HK-2 (cell line): ENCODE measurements around the gene RHOB.
"Not testable (repeated sequence)": the region's sequence is repeated elsewhere in the genome, so short reads cannot be mapped to it uniquely, and the experiment has no call there.

Experiments
- DNase-seq: peaks from one replicate; pipeline ENCODE4 v3.0.0-alpha.2; 2018; ENCODE audit not compliant: unreplicated experiment

RHOB gene

DNA sequence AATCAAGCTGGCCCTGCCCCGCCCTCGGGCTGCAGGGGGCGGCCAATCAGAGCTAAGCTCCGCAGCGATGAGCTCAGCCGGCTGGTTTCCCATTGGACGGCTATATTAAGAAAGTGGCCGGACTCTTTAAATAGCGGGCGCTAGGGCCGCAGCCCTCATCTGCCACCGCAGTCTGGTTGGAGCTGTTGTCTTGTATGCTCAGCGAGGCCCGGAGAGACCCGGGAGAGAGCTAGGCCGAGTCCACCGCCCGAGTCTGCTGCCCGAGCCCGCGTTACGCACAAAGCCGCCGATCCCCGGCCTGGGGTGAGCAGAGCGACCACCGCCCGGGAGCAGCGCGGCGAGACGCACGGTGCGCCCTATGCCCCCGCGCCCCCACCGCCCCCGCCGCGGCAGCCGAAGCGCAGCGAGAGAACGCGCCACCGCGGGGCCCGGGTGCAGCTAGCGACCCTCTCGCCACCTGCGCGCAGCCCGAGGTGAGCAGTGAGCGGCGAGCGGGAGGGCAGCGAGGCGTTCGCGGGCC, at the start of gene RHOB:
RHOB (plus strand) TSS at position 158 of the 520 bp plus-strand sequence. CDS start 392 bp downstream, outside the sequence.
- DNase-seq, result peak; percentile 97

DNA sequence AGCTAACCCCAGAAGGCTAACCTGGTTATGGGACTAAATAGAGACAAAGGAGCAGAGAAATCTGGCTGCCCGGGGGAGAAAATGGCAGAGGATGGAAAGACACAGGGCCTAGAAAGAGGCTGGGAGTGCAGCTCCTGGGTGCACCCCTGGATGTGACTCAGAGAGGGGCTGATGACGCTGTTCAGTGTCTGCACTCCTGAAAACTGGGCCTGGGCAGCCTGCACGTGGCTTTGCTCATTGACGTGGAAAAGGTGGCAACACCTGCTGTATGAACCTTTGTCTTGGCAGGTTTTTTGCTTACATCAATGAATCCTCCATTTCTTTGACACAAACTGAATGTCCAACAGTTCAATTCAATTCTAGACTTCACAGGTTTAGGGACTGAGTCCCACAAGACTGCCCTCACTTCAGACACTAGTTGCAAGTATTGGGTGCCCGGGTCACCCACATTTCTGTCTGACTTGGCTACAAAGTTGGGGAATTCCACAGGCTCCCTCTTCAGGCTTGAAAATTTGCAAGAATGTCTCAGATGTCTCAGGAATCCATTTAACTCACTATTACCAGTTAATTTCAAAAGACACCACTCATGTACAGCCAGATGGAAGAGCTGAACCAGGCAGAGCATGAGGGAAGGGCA, 48.9 kb upstream of the RHOB start:
- DNase-seq, result no peak

DNA sequence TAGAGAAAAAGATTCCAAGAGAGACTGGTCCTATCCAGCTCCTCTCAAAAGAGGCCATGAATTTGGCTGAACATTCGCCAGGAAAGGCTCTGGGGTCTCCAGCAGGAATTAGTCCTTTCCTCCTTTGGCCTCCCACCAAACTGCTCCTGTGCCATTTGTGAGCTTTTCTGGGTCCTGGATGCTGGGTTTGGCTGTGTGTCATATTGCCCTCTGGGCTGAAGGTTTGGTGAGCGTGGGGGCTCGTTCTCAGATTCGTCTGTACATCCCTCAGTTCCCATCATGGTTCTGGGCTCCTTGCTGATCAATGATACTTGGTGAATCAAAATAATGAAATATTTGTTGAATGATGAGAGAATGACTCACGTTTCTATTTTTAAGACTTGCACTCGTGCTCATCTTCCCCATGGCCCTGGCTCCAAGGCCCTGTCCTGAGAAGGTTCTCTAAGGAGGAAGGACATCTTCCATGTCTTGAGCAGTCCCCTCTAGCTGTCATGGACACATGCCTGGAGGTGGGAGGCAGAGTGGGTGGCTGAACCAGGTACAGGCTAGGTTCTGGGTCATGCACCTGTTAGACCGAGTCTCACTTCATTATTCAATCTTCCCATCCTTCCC, 47.8 kb upstream of the RHOB start:
- no peak for DNase-seq

DNA sequence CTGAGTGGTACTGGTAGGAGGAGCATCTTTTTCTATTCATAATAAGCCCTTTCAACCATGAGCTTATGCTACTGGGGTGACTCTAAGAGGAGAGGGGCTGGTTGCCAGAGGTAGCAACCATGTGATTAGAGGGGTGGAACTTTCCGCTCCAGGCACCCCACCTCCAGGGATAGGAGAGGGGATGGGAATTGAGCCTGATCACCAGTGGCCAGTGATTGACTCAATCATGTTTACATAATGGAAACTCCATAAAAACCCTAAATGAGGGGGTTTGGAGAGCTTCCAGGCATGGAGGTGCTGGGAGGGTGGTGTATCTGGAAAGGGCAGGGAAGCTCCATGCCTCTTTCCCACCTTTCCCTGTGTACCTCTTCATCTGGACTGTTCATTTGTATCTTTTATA, 46.6 kb upstream of the RHOB start:
- DNase-seq, result no peak

DNA sequence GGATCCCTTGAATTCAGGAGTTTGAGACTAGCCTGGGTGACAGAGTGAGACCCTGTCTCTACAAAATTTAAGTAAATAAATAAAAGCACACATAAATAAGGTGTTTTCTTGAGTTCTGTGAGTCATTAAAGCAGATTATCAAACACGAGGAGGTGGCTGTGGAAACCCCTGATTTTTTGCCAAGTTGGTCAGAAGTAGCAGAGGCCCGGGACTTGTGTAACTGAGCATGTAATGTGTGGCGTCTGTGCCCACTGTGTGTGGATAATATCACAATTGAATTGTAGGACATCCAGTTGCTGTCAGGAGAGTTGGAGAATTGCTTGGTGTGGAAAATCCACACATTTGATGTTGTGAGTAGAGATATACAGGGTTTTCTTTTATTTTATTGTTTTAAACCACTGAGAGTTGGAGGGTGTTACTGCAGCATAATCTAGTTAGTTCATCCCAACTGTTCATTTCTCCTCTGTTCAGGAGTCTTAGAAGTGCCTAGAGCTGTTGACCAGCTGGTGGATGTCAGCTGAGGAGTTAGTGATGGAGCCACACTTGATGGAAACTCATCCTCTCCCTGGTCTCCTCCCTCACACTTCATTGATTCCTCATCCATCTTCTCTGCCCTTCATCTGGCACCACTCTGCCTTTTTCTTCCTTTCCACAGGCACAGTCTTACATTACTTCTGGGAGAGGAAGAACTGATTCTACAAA, 45.9 kb upstream of the RHOB start:
- DNase-seq, result no peak

DNA sequence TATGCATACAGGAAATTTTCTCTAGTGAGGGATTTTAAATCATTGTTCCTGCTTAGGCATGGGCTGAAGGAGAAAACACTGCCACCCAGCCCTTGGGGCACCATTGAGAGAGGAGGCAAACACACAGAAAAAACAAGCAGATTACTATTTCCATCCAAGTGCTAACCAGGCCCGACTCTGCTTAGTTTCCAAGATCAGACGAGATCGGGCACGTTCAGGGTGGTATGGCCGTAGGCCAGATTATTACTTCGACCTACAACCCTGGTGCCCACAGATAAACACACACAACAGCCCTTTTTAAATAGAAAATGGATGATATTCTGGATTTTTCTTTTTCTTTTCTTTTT, 45.4 kb upstream of the RHOB start:
- no peak for DNase-seq

DNA sequence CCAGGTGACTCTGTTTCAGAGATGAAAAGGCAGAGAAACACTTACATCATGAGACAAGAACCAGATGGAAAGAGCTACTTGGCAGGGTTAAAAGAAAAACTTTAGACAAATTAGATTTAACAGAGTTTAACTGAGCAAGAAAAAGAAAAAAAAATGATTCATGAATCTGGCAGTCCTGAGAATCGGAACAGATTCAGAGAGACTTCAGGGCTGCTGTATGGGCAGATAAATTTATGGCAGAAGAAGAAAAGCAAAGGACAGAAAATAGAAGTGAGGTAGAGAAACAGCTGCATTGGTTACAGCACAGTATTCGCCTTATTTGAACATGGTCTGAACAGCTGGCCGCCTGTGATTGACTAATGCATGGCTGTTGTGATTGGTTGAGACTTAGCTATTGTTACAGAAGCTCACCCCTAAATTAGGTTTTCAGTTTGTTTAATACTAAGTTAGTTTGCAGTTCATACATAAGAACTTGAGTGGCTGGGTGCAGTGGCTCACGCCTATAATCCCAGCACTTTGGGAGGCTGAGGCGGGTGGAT, 43.0 kb upstream of the RHOB start:
- DNase-seq, result no peak

DNA sequence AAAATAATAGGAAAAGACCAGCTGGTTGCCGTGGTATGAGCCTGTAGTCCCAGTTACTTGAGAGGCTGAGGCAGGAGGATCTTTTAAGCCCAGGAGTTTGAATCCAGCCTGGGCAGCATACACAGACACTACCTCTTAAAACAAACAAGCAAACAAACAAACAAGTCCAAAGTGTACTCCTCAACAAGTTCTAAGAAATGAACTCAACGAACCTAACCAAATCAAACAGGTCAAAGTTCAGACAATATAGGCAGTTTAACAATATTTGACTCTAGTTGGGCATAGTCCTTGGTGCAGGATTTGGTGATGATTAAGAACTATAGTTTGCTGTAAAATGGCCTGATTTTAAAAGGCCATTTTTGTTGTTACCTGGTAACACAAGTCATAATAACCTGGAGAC, 41.9 kb upstream of the RHOB start:
- DNase-seq, result no peak

DNA sequence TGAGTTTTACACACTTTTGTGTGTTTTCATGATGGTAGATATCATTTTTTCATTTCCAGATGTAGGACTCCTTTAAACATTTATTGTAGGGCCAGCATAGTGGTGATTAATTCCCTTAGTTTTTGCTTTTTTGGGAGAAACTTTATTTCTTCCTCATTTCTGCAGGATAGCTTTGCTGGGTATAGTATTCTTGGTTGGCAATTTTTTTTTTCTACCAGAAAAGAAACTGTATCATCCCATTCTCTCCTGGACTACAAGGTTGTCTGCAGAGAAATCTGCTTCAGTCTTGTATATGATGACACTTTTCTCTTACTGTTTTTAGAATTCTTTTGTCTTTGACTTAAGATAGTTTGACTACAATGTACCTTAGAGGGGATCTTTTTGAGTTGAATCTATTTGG, 37.8 kb upstream of the RHOB start:
- DNase-seq, result no peak

DNA sequence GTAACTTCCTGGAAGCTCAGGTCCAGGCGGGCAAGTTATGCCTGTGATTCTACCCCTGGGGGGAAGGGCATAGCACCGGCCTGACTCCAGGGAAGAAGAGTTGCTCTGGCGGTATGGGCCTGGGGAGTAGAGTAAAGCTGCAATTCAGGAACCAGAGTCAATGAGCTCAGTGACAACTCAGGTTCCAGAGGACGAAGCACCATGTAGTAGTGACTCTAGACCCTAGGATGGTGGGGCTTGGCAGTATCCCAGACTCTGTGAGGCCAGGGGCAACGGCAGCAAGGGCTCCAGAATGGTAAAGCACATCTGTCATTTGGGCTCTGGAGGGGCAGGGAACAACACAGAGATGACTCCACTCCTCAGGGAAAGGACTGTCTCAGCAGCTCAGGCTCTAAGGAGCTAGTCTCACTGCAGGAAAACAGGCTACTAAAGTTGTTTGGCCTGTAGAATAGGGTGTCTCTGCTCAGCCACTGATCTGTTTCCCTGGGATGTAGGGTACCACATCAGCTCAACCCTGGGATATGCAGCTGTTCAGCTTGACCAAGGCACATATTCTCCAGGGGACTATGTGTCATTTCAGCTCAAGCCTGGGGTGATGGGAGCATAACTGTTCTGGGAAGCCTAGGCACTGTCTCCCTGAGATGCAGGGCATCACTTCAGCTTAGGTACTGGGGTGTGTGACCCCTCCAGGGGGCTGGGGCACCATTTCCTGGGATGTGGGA, 36.2 kb upstream of the RHOB start:
- DNase-seq, result no peak

DNA sequence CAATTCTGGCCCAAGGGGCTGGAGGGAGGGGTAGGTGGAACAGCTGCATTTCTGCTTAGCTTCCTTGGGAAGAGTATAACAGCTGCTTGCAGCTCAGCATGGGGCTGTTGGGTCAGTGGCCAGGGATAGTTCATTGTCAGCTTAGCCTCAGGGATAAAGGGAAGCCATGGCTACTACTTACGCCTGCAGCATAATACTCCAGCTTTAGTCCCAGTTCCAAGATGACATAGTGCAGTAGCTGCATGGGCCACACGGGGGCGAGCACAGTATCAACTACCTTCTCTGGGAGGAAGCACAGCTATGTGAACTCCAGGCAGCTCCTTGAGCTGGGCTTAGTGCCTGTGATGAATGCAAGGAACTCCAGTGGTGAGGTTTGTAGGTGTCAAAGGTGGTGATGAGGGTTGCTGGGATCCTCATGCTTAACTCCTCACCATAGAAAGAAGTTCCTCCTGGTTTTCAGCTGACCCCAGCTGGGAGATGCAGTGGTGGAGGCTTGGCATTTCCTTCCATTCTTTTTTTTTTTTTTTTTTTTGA, 35.4 kb upstream of the RHOB start:
- DNase-seq, result peak; percentile 63

DNA sequence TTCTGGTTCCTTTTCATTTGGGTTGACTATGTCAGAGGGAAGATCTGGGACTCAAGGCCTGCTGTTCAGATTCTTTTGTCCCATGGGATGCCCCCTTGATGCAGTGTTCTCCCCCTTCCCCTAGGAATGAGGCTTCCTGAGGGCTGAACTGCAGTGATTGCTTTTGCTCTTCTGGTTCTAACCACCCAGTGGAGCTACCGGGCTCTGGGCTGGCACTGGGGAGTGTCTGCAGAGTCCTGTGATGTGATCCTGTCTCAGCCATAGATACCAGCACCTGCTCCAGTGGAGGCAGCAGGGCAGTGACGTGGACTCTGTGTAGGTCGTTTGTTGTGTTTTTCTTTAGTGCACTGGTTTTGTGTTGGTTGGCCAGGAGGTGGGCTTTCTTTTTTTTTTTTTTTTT, 32.1 kb upstream of the RHOB start:
- DNase-seq, result no peak

DNA sequence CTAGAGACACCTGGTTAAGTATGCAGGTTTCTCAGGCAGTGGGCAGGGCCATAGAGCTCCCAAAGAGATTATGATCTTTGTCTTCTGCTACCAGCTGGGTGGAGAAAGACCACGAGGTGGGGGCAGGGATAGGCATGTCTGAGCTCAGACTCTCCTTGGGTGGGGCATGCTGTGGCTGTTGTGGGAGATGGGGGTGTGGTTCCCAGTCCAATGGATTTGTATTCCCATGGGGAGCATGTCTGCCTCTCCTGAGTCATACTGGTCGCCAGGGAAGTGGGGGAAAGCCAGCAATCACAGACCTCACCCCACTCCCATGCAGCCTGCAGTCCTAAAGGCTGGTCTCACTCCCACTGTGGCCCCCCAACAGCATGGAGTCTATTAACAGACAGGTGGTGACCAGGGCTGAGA, 31.4 kb upstream of the RHOB start:
- DNase-seq, result no peak

DNA sequence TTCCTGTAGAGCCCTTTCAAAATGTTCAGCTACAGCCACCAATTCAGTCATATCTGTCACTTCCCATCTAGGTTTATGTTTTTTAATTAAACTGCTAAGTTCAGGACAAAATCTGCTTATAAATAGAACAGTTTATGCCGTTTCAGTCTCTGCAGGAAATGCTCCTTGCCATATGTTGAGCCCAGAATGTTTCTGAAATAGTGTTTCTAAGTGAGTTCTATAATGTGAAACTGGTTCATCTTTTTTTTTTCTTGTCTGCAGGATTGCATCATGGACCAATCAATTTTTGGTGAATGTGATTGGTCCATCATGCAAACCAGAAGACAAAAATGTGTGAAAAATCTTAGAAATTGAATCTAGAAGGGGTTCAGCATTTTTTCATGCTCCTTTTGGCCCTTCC, 30.2 kb upstream of the RHOB start:
- DNase-seq, result no peak

DNA sequence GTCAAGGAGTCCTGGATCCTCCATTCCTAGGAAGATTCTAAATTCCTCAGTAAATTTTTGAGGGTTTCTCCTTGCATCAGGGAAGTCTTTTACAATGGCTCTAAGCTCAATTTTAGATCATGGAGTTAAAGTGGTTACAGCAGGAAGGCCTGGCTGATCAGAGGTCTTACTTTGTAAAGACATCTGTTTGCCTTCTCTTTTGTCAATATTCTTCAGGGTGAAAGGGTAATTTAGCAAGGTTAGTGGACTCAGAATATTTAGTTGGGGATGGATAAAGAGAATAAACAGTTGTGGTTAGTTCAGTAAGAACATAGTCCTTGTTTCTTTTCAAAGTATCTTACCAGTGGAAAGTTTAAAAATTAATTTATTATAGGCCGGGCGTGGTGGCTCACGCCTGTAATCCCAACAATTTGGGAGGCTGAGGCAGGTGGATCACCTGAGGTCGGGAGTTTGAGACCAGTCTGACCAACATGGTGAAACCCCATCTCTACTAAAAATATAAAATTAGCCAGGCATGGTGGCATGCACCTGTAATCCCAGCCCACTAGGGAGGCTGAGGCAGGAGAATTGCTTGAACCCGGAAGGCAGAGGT, 29.5 kb upstream of the RHOB start:
- DNase-seq, result not testable (repeated sequence)

DNA sequence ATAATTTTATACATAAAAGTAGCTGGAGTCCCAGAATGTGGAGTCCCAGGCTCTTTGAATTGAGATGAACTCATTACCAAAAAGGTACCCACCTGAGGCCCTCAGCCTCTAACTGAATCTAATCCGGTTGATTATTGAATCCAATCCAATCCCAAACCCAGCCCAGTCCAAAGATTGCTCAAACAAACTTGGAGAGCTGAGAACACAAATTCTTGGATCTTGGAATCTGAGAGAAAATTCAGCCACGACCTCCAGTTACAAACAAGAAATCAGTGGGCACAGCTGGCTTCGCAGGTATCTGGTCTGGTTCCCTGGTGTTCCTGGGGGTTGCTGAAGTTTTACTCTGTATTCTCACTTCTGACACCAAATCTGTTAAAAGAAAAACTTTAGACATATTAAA, 28.4 kb upstream of the RHOB start:
- DNase-seq, result no peak

DNA sequence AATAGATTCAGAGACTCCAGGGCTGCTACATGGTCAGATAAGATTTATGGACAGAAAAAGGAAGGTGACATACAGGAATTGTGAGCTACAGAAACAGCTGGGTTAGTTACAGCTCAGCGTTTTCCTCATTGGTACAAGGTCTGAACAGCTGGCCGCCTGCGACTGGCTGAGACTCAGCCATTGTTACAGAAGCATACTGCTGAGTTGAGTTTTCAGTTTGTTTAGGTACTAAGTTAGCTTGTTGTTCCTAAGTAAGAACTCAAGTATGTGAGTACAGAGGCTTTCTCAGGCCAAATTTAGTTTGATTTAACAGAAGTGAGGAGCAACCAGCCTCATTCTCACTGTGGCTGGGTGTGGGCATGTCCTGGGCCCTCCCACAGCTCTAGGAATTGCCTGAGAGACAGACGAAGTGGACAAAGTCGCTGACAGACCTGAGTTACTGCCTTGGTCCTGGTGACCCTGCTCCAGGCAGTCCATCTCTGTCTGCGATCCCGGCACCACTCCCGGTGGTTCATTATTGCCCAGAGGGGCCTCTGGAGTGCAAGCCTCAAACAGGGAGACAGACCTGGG, 27.8 kb upstream of the RHOB start:
- DNase-seq, result no peak

DNA sequence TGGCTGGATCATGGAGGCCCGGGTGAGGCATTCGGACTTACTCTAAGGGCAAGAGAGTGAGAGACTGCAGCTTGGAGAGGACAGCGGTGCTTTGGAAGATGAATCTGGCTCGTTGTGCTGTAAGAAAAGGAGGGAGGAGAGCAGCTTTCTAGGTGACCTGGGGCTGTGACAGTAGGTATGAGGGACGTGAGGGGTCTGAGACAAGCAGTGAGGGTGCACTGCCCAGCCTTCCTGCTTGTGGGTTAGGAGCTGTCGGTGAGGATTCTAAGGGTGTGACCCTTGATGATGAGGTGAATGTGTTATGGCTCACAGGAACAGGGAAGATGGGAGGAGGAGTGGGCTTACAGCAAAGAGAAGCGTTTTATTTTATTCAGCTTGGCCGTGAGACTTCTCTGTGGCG, 27.1 kb upstream of the RHOB start:
- no peak for DNase-seq

DNA sequence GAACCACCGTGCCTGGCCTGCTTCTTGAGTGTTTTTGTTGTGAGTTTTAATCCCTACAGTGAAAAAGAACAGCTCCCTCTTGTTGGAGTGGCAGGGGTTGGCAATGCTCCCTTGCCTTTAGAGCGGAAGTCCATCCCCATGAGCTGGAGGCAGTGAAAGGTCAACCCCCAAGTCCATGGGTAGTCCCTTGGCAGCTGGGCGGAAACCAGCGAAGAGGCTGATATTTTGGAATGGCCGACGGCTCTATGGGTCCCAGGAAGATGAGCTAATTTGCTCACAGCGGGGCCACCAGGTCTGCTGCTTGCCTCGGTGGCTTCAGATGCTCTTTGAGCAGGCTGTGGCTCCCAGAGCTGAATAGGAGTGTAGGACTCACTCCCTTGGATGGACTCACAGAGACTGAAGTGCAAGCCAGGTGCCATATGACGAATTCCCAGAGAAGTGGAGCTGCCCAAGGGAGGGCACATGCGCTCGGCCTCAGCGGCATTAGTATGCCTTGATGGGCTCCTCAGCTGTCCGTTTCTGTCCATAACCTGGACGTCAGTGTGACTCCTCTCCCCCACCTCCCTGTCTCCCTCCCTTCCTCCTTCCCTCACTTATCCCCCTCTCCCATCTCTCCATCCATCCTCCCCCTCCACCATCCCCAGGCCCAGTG, 25.4 kb upstream of the RHOB start:
- DNase-seq, result no peak

DNA sequence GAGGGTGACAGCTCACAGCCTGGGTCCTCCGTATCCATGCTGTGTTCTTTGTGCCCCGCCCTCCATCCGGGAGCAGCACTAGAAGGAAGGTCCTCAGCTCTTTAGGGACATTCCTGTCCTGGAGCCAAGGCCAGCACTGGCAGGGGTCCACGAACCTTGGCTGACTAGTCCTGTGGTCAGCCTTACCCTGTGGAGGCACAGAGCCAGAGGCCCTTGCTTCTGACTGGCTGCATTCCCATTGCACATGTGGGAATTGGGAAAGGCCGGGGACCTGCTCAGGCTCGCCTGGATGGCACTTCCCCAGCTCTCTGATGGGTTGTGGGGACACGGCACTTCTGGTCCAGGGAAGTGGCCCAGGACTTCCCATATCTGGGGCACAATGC, 24.9 kb upstream of the RHOB start:
- no peak for DNase-seq
